ENCODE measurements around the gene C4orf50.
"Not testable (repeated sequence)": the region's sequence is repeated elsewhere in the genome, so short reads cannot be mapped to it uniquely, and the experiment has no call there.

GRCh38 chr4:6003485-6003884 lies 14.7 kb downstream of the C4orf50 start:
- TF ChIP-seq EP300, CTCF, POLR2AphosphoS5 (IDR thresholded peaks at IDR 0.05): not testable (repeated sequence)

Measured in sigmoid colon (tissue), 4 donors.